HG03280 (cell line): ENCODE measurements around the gene CFAP61.
"Not testable (repeated sequence)": the region's sequence is repeated elsewhere in the genome, so short reads cannot be mapped to it uniquely, and the experiment has no call there.

Source experiments
- ATAC-seq: cut with Tn5 transposase; IDR thresholded peaks from one replicate; pipeline ENCODE4 v1.9.1; 2021; ENCODE audit warnings: mild to moderate bottlenecking, moderate library complexity; ENCODE audit not compliant: unreplicated experiment

Gene CFAP61

DNA sequence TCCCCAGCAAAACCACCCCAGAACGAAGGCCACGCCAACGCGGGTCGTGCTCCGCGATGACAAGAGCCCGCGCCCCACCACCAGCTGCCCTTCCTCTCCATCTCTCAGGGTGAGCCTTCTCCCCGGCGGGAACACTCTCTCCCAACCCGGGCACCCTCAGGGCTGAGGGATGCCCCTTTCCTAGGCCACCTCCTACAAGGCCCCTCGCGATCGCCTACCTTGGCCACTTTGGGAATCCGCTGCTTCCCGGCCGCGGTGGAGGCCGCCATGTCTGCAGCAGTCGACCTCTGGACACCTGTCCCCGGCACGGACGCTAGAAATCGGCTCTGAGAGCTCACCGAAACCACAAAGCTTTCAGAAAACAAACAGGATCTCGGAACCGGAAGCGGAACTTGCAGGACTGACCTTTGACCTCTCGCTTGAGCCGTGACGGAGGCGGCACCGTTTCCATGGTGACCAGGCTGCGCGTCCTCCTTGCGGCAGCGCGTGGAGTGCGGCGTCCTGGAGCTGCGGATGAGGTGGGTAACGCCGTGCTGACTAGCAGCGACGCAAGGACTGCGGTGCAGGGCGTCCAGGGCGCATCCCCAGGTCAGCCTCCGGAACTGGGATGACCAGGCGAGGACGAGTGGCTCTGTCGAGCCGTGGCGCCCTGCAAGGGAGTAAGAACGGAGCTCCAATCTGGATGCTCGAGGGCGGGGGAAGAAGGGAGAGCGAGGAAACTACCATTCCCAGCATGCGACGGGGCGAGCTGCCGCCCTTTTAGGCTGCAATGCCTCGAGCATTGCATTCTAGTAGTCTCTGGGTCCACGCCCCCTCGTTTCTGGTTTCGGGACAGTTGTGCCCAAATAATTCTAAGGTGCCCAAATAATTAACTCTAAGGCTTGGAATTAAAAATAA is at the start of gene CFAP61, which contains the start of gene CRNKL1:
CFAP61 (plus strand) TSS at position 459 of the 897 bp plus-strand sequence. CDS start 4,122 bp downstream, outside the sequence.
CRNKL1 (minus strand) TSS at position 393 of the 897 bp plus-strand sequence; CDS start at position 269, 124 bp downstream.
- ATAC-seq: peak; percentile 91

GRCh38 chr20:20003031-20003954 is 49.0 kb upstream of the CFAP61 start:
- no peak for ATAC-seq

DNA sequence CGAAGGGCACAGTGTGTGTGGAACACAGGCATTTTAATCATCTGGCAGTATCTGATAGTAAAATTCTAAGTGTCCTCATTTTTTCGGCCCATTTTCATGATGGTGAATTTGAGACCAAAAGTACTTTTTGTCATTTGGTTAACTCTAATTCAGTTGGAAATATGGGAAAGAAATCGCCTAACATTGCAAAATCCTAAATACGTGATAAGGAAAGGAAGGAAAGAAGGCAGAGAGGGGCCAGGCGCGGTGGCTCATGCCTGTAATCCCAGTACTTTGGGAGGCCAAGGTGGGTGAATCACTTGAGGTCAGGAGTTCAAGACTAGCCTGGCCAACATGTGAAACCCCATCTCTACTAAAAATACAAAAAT is 48.4 kb upstream of the CFAP61 start:
- not testable (repeated sequence) for ATAC-seq

GRCh38 chr20:20005342-20005741 is 47.0 kb upstream of the CFAP61 start:
- ATAC-seq: no peak

GRCh38 chr20:20009784-20010253 is 42.5 kb upstream of the CFAP61 start:
- no peak for ATAC-seq

GRCh38 chr20:20010639-20011500 is 41.5 kb upstream of the CFAP61 start:
- ATAC-seq: no peak

DNA sequence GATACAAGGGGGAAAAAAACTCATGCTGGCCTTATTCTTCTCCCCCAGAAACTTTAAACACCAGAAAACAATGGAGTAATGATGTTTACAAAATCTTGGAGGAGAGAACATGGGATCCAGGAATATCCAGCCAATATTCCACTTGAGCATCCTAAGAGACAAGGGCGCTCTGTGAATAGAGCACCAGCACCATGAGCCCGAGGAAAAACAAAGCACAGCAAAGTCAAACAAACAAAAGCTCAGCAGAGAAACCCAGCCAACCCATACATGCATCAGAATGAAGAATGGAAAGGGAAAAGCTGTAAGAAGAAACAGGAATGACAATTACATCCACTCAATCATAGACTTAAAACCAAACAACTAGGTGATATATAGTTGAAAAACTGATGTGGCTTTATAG is 39.8 kb upstream of the CFAP61 start:
- no peak for ATAC-seq

DNA sequence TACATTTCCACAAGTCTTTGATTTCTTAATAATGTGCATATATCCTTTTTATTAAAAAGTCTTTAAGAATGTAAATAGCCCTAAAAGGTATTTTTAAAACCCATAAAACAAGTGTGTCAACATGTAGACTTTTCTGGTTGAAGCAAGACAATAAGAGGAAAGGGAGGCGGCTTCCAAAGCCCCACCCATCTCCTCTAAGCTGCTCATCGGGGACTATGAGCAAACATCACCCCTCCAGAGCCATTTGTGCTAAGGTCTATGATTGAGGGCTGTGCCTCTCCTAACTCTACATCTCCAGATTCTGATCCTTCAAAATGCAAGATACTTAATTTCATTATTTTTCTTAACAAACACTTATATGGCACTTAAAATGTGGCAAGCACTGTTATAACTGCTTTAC is 37.7 kb upstream of the CFAP61 start:
- ATAC-seq: no peak

DNA sequence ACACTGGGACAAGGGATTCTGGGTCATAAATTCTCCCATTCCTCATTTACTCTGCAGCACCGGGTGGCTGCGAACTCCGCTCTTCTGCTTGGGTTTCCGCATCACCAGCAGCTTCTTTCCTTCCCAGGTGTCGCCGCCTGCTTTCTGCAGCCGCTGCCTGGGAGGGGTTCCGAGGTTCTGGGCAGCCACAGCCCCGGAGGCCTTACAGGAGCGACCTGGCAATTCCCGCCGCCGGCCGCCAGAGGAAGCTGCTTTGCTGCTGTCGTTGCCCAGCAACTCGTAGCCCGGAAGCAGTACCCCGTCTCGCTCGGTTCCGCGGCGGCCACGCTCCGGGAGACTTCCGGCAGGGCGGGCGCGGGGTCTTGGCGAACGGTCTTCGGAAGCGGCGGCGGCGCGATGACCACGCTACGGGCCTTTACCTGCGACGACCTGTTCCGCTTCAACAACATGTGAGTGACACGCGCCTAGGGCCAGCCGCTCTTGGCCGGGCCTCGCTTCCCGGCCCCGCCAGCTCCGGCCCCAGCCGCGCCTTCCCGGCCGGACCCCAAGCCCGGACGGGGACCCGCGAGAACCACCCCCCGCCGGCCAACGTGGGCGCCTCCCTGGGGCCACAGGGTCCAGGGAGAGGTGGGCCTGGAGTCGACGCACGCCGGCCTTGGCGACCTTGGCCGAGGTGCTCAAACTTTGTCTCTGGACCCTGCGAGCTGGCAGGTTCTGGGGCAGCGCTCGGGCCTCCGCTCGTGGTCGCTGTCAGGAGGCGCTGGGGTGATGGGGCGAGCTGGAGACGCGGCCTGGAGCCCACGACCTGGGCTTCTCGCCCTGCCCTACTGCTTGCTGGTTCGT is 35.1 kb upstream of the CFAP61 start, which contains the start of gene NAA20:
NAA20 (plus strand) TSS at position 362 of the 843 bp plus-strand sequence; CDS start at position 397, 35 bp downstream.
- peak; percentile 99 for ATAC-seq

DNA sequence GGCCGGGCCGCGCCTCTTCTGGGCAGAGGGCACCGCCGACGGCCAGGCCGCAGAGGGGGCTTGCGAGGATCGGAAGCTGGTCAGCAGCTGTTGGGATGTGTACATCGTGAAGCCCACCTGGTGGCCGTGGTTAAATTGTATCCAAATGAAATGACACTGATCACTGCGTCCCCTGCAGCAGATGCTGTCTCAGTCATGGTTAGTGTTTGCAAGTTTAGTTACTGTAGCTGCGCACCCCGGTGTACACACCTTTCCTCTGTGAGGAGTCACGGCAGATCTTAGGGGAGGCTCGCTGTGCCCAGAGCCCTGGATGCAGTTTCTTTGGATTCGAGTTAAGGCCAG is 34.5 kb upstream of the CFAP61 start:
- no peak for ATAC-seq

- ATAC-seq: no peak
Measured at GRCh38 chr20:20018366-20018765, 34.0 kb upstream of the CFAP61 start.

GRCh38 chr20:20019123-20019522 is 33.2 kb upstream of the CFAP61 start:
- no peak for ATAC-seq

GRCh38 chr20:20020908-20021307 is 31.4 kb upstream of the CFAP61 start:
- no peak for ATAC-seq

DNA sequence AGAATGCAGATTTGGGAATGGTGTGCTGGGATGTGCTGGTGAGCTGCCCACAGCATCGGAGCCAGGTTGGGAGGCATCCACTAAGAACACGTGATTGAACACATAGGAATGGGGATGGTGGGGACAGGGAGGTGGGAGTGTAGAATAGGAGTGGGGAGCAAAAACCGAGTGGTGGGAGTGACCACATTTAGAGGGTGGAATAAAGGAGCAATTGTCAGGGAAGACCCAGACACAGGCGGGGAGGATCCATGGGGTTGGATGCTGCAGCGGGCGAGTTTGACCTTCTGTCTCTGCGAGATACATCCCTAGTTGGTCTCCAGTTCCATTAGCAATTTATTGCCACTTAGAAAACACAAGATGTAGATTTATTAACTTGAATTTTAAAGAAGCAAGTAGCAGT is 30.5 kb upstream of the CFAP61 start:
- no peak for ATAC-seq

DNA sequence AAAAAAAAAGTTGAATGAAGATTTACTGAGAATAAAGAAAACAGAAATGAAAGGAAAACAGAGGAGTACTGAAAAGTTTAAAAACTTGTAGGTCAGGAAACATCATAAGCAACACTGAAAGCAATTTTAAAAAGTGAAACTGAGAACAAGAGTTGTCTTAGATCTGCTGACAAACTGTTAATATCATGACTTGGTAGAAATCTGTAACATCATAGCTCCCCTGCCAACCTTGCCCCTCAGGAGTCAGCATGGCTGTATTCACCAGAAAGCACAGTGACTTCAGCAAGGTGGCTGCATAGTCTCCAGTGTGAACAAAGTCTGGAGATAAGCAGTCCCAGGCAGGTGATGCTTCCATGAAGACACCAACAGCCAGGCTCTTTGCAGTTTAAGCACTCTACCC is 29.8 kb upstream of the CFAP61 start:
- ATAC-seq: peak; percentile 73

- no peak for ATAC-seq
Measured at GRCh38 chr20:20023395-20023794, 28.9 kb upstream of the CFAP61 start.

DNA sequence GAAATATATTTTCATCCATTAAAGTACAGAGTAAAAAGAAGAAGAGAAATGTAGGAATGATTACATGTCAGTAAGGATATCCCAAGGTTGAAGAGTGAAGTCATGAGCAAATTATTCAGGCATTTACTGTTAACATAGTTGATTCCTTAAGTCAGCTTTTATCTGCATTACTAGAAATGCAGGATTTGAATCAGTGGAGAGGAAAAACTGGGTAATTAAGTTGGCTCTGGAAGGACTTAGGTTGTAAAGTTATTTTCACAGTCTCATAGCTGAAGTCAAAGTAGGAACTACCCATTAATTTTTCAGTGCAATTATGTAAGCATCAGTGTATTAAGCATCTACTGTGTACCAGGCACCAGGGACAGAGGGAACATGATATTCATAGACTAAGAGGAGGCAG is 27.4 kb upstream of the CFAP61 start:
- no peak for ATAC-seq

- ATAC-seq: no peak
Measured at GRCh38 chr20:20027284-20027683, 25.0 kb upstream of the CFAP61 start.

- no peak for ATAC-seq
Measured at GRCh38 chr20:20031790-20032189, 20.5 kb upstream of the CFAP61 start.

DNA sequence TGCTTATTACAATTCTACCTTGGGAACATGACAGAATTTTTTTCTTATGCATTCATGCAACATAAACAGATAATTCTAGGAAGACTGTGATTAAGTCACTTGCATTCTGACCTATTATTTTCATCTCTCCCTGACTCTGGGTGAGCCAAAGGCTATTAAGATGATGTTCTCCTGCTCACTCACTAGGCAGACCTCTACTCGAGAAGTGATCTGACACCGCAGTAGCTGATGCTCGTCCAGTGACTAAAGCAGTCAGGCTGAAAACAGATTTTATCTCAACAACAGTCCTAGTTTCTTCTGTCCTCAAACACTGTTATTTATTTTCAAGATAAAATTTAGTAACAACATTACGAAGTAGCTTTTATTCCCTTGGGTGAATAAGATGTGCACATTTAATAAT is 17.8 kb upstream of the CFAP61 start:
- ATAC-seq: no peak
